GM10248 (cell line): Measurements from ENCODE around the gene SMTNL2.

Experiments
- CTCF ChIA-PET: fragments of 300-600 bp; sonication (Branson Sonifier 250); formaldehyde crosslinking; extraction: SDS; loops from one replicate; lab custom pipeline; 2021; ENCODE audit warnings: antibody characterized with exemption; lab: Yijun Ruan, JAX
- POLR2A ChIA-PET: fragments of 350-650 bp; sonication (Branson Sonifier 250); formaldehyde crosslinking; extraction: SDS; loops from one replicate; lab custom pipeline; 2020; ENCODE audit warnings: antibody characterized with exemption; lab: Yijun Ruan, JAX
- DNase-seq: peaks from one replicate; pipeline ENCODE4 v3.0.0; 2012; ENCODE audit errors: extremely low spot score
- CTCF ChIP-seq: IDR thresholded peaks from 2 replicates; pipeline ENCODE4 v1.5.1; 2012; ENCODE audit warnings: mild to moderate bottlenecking, low read depth; ENCODE audit errors: extremely low read depth, missing control alignments, control extremely low read depth

The SMTNL2 gene

GRCh38 chr17:4579678-4580077, 4.7 kb upstream of the SMTNL2 start:
- ChIA-PET POLR2A (no interaction called here), CTCF (interaction anchor here (2.1 kb wide), 1 partner anchor 12 kb away, joined by 7 read pairs; no protein-coding TSS in a partner anchor)
- no peak for TF ChIP-seq CTCF
- DNase-seq, result no peak

GRCh38 chr17:4580291-4580690, 4.0 kb upstream of the SMTNL2 start:
- POLR2A ChIA-PET, result no interaction called here
- no peak for DNase-seq
- CTCF ChIA-PET, result interaction anchor here (2.1 kb wide), 1 partner anchor 13 kb away, joined by 7 read pairs; no protein-coding TSS in a partner anchor
- no peak for TF ChIP-seq CTCF

- CTCF ChIA-PET, result interaction anchor here (1.7 kb wide), 1 partner anchor 15 kb away, joined by 8 read pairs; no protein-coding TSS in a partner anchor
- POLR2A ChIA-PET, result no interaction called here
Measured at GRCh38 chr17:4582101-4582501, 2.2 kb upstream of the SMTNL2 start.

GRCh38 chr17:4582691-4583090, 1.6 kb upstream of the SMTNL2 start:
- ChIA-PET CTCF (interaction anchor here (1.3 to 1.9 kb wide), 3 partner anchors 16 to 18 kb away, joined by 6 to 8 read pairs (median 7); no protein-coding TSS in a partner anchor), POLR2A (no interaction called here)
- DNase-seq, result no peak
- TF ChIP-seq CTCF, result no peak

More at GRCh38 chr17:4582101-4582501, 2.2 kb upstream of the SMTNL2 start:
- no peak for TF ChIP-seq CTCF
- no peak for DNase-seq

- TF ChIP-seq CTCF, result no peak
- POLR2A ChIA-PET, result no interaction called here
Measured at GRCh38 chr17:4583206-4583605, 1.1 kb upstream of the SMTNL2 start.

GRCh38 chr17:4583782-4584100, 588 bp upstream of the SMTNL2 start:
- no peak for DNase-seq
- POLR2A ChIA-PET, result no interaction called here
- CTCF ChIA-PET, result interaction anchor here (1.3 to 1.9 kb wide), 2 partner anchors 17 to 19 kb away, joined by 6 to 7 read pairs; no protein-coding TSS in a partner anchor
- no peak for TF ChIP-seq CTCF

More at GRCh38 chr17:4583206-4583605, 1.1 kb upstream of the SMTNL2 start:
- CTCF ChIA-PET, result interaction anchor here (1.3 to 1.9 kb wide), 2 partner anchors 16 to 18 kb away, joined by 6 to 7 read pairs; no protein-coding TSS in a partner anchor
- DNase-seq, result no peak
